GM23248 (cell line): ENCODE results near the gene USP12. TPM values are rescaled to one million over a fixed set of nuclear protein-coding genes. Genes with fewer than 3 reads are reported as not detected.
"Not testable (repeated sequence)": the region's sequence is repeated elsewhere in the genome, so short reads cannot be mapped to it uniquely, and the experiment has no call there.

Experiments used
- DNase-seq: peaks from one replicate; pipeline ENCODE4 v3.0.0-alpha.2; 2015
- H2AFZ ChIP-seq: fragments of 200-600 bp; sonication (generic); 2 replicates; pipeline ENCODE4 v1.6.1; 2016; ENCODE audit warnings: antibody characterized with exemption
- H3F3A ChIP-seq: fragments of 200-600 bp; sonication (generic); 2 replicates; pipeline ENCODE4 v1.6.1; 2016; ENCODE audit warnings: mild to moderate bottlenecking, antibody characterized with exemption, mixed run types; ENCODE audit not compliant: insufficient read depth
- H3K27ac ChIP-seq: fragments of 200-600 bp; sonication (generic); 2 replicates; pipeline ENCODE4 v1.5.1; 2016; ENCODE audit warnings: mild to moderate bottlenecking
- H3K27me3 ChIP-seq: fragments of 200-600 bp; sonication (generic); replicated peaks from 2 replicates; pipeline ENCODE4 v1.6.1; 2016; ENCODE audit warnings: mild to moderate bottlenecking; ENCODE audit not compliant: insufficient read depth
- H3K36me3 ChIP-seq: fragments of 200-600 bp; sonication (generic); 2 replicates; pipeline ENCODE4 v1.6.1; 2016; ENCODE audit warnings: low read depth, mild to moderate bottlenecking
- H3K4me1 ChIP-seq: fragments of 200-600 bp; sonication (generic); 2 replicates; pipeline ENCODE4 v1.6.1; 2016; ENCODE audit warnings: mild to moderate bottlenecking; ENCODE audit not compliant: insufficient read depth
- H3K4me2 ChIP-seq: fragments of 200-600 bp; sonication (generic); one replicate; pipeline ENCODE4 v1.6.1; 2016; ENCODE audit warnings: mild to moderate bottlenecking; ENCODE audit not compliant: unreplicated experiment
- H3K4me3 ChIP-seq: fragments of 200-600 bp; sonication (generic); 2 replicates; pipeline ENCODE4 v1.5.1; 2016; ENCODE audit warnings: mild to moderate bottlenecking
- H3K79me2 ChIP-seq: fragments of 200-600 bp; sonication (generic); 2 replicates; pipeline ENCODE4 v1.6.1; 2016; ENCODE audit warnings: mild to moderate bottlenecking; ENCODE audit not compliant: insufficient read depth
- H3K9ac ChIP-seq: fragments of 200-600 bp; sonication (generic); 2 replicates; pipeline ENCODE4 v1.6.1; 2016; ENCODE audit warnings: mild to moderate bottlenecking
- H3K9me2 ChIP-seq: fragments of 200-600 bp; sonication (generic); 2 replicates; pipeline ENCODE4 v1.6.1; 2016; ENCODE audit warnings: mixed run types, mild to moderate bottlenecking, moderate library complexity; ENCODE audit not compliant: insufficient read depth
- H3K9me3 ChIP-seq: fragments of 200-600 bp; sonication (generic); one replicate; pipeline ENCODE4 v1.6.1; 2017; ENCODE audit warnings: low read depth
- H4K20me1 ChIP-seq: fragments of 200-600 bp; sonication (generic); 2 replicates; pipeline ENCODE4 v1.6.0; 2016; ENCODE audit not compliant: insufficient read depth
- EZH2 ChIP-seq: fragments of 200-600 bp; sonication (generic); IDR thresholded peaks from 2 replicates; pipeline ENCODE4 v1.6.1; 2018; ENCODE audit warnings: antibody characterized with exemption, mild to moderate bottlenecking; ENCODE audit not compliant: insufficient read depth, poor library complexity, severe bottlenecking
- EZH2phosphoT487 ChIP-seq: fragments of 200-600 bp; sonication (generic); IDR thresholded peaks from 2 replicates; pipeline ENCODE4 v1.6.1; 2018; ENCODE audit warnings: antibody characterized with exemption, moderate library complexity, mild to moderate bottlenecking, low read depth; ENCODE audit not compliant: insufficient read depth
- WGBS, 2 experiments: methylation state at CpG; one replicate each; pipeline ENCODE4 v1.1.6; 2015 to 2017; ENCODE audit warnings: low lambda C conversion rate in 2 of 2, low coverage in 1 of 2; ENCODE audit errors: missing lambda C conversion rate in 2 of 2; 5-methylcytosine and 5-hydroxymethylcytosine counted together
- in situ Hi-C: fragments of 300-500 bp; cut with MboI; formaldehyde crosslinking; loops from 2 replicates; pipeline ENCODE4 v1.15.0; 2020
- polyA plus RNA-seq: library from polyadenylated mRNA; unstranded; fragments of >200 nt; fragmentation: Nextera tagmentation; extraction: Ambion mirVana; gene quantifications from 2 replicates; pipeline ENCODE4 v1.2.1, GENCODE V29; 2016
- total RNA-seq: library from RNA; depleted of rRNA; stranded (reverse); fragments of >200 nt; shearing (Covaris generic); gene quantifications from 2 replicates; pipeline ENCODE4 v1.2.3, GENCODE V29; 2014

USP12 gene
- total and polyA plus RNA-seq, 2 experiments from 2014 or later, result 16.0 to 18.9 TPM

DNA sequence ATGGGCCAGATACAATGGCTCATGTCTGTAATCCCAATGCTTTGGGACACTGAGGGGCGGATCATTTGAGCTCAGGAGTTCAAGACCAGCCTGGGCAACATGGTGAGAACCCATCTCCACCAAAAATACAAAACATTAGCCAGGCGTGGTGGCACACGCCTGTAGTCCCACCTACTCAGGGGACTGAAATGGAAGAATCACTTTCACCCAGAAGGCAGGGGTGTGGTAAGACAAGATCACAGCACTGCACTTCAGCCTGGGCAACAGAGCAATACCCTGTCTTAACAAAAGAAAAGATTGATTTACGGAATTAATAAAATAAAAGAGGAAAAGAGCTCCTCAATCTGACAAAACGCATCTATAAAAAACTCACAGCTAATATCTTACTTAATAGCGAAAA lies 22.7 kb downstream of the USP12 start:
- no peak overlapping the region for H3K4me3 ChIP-seq
- H3K27me3 ChIP-seq, result no peaks in the 10 kb centered on the region
- no peak overlapping the region for H3K4me2 ChIP-seq
- H3F3A ChIP-seq, result 0 out of 2 replicates have a peak, but pooled peaks cover 8% of the 10 kb centered on the region
- no peaks in the 10 kb centered on the region for H3K9me3 ChIP-seq
- H2AFZ ChIP-seq, result no peak overlapping the region
- no peaks in the 10 kb centered on the region for H3K36me3 ChIP-seq
- peaks cover 99% of the 10 kb centered on the region for H3K79me2 ChIP-seq
- H3K27ac ChIP-seq, result no peak overlapping the region
- H3K9ac ChIP-seq, result no peak overlapping the region
- in situ Hi-C loops, result no loop called here
- no peak for DNase-seq
- peaks cover 30% of the 10 kb centered on the region; the same call in 1 of the 2 replicates for H4K20me1 ChIP-seq
- H3K9me2 ChIP-seq, result no peaks in the 10 kb centered on the region
- TF ChIP-seq EZH2phosphoT487, result no peak
- no peak for TF ChIP-seq EZH2
- WGBS, 2 experiments, result 96 to 98% methylated on average over 6 of the region's 6 CpGs
- H3K4me1 ChIP-seq, result no peaks in the 10 kb centered on the region

DNA sequence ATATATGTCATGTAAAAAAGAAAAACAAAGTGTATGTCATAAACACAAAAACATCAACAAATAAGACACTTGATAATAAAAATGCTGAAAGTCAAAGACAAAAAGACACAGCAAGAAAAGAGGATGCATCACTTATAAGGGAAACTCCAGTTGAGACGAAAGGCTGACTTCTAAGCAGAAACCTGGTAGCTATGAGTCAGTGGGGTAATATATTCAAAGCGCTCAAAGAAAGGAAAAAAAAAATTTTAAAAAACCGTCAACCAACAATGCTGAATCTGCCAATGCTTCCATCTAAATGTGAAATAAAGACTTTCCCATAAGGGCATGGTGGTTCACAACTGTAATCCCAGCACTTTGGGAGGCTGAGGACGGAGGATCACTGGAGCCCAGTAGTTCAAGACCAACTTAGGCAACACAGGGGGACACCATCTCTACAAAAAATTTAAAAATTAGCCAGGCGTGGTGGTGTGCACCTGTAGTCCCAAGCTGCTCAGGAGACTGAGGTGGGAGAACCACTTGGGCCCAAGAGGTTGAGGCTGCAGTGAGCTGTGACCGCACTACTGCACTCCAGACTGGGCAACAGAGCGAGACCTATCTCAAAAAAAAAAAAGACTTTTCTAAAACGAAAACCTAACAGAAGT lies 24.0 kb downstream of the USP12 start:
- no peaks in the 10 kb centered on the region for H3K36me3 ChIP-seq
- 0 out of 2 replicates have a peak, but pooled peaks cover 8% of the 10 kb centered on the region for H3F3A ChIP-seq
- no peaks in the 10 kb centered on the region for H3K27me3 ChIP-seq
- no peak overlapping the region for H2AFZ ChIP-seq
- no peak overlapping the region for H3K27ac ChIP-seq
- H4K20me1 ChIP-seq, result peaks cover 30% of the 10 kb centered on the region; the same call in 1 of the 2 replicates
- no peaks in the 10 kb centered on the region for H3K9me3 ChIP-seq
- no peaks in the 10 kb centered on the region for H3K9me2 ChIP-seq
- no peak overlapping the region for H3K9ac ChIP-seq
- in situ Hi-C loops, result no loop called here
- no peak for DNase-seq
- TF ChIP-seq EZH2phosphoT487 (no peak), EZH2 (no peak)
- no peak overlapping the region for H3K4me3 ChIP-seq
- no peaks in the 10 kb centered on the region for H3K4me1 ChIP-seq
- H3K4me2 ChIP-seq, result no peak overlapping the region
- H3K79me2 ChIP-seq, result peaks cover 99% of the 10 kb centered on the region
- 93 to 94% methylated on average over 8 of the region's 8 CpGs for WGBS, 2 experiments

DNA sequence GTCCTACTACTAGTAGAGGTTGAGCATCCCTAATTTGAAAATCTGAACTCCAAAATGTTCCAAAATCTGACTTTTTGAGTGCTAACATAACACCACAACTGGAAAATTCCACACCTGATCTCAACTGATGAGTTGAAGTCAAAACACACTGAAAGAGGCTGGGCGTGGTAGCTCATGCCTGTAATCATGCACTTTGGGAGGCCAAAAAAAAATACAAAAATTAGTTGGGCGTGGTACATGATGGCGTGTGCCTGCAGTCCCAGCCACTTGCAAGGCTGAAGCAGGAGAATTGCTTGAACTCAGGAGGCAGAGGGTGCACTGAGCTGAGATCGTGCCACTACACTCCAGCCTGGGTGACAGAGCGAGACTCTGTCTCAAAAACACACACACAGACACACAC lies 29.9 kb downstream of the USP12 start:
- Histone ChIP-seq H3K79me2 (peaks cover 100% of the 10 kb centered on the region), H3K9me2 (no peaks in the 10 kb centered on the region), H3K9ac (no peak overlapping the region), H3K4me3 (no peak overlapping the region), H3F3A (no peaks in the 10 kb centered on the region), H3K4me2 (no peak overlapping the region), H4K20me1 (peaks cover 14% of the 10 kb centered on the region; the same call in 1 of the 2 replicates), H3K27ac (no peak overlapping the region), H3K9me3 (no peaks in the 10 kb centered on the region), H3K36me3 (no peaks in the 10 kb centered on the region), H3K4me1 (no peaks in the 10 kb centered on the region), H3K27me3 (no peaks in the 10 kb centered on the region), H2AFZ (no peak overlapping the region)
- no peak for TF ChIP-seq EZH2phosphoT487
- no peak for TF ChIP-seq EZH2
- in situ Hi-C loops, result no loop called here
- no peak for DNase-seq
- WGBS, 2 experiments, result 95 to 96% methylated on average over 5 of the region's 5 CpGs

DNA sequence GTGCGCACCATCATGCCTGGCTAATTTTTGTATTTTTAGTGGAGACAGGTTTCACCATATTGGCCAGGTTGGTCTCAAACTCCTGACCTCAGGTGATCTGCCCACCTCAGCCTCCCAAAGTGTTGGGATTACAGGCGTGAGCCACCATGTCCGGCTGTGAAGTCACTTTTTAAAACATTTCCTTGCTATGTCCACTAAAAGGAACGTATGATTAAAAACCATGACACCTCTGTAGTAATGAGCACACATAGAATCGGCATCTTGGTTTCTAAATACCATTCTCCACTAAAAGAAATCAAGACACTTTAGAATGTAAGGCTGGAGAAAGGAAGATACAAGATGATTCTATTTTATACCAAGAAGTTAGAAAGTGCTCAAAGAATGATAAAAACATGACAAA lies 30.5 kb downstream of the USP12 start:
- WGBS, 2 experiments, result 98% methylated on average over 5 of the region's 5 CpGs
- H3K4me3 ChIP-seq, H3K4me2 ChIP-seq, DNase-seq, H3K9me3 ChIP-seq, H3K27ac ChIP-seq, H3K9me2 ChIP-seq, in situ Hi-C loops, H3K36me3 ChIP-seq, H3K27me3 ChIP-seq, H3K9ac ChIP-seq, H2AFZ ChIP-seq, H3F3A ChIP-seq, H3K4me1 ChIP-seq: not testable (repeated sequence)
- Histone ChIP-seq H3K79me2 (peaks cover 100% of the 10 kb centered on the region), H4K20me1 (peaks cover 17% of the 10 kb centered on the region; the same call in 1 of the 2 replicates)

DNA sequence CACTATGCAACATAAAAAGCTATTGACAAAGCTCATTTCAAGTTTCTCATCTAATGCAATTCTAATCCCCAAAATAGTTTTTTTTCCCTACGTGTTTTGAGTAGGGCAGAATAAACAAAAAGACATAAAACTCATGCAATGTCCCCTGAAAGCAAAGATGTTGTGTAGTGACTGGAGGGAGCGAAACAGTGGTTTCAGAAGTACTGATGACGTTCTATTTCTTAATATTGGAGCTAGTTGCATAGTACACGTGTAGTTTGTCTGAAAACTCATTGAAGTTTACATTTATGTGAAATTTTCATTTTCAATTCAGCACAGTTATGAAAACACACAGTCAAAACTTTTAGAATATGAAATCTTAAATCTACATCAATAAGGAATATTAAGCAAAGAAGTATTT lies 31.6 kb downstream of the USP12 start:
- in situ Hi-C loops, result no loop called here
- no peak for DNase-seq
- WGBS, 2 experiments, result 97 to 99% methylated on average over 4 of the region's 4 CpGs
- Histone ChIP-seq H3K4me3 (no peak overlapping the region), H3K4me1 (no peaks in the 10 kb centered on the region), H3K9ac (no peak overlapping the region), H3K9me3 (no peaks in the 10 kb centered on the region), H2AFZ (no peak overlapping the region), H3K36me3 (no peaks in the 10 kb centered on the region), H3K4me2 (no peak overlapping the region), H3K79me2 (peaks cover 100% of the 10 kb centered on the region), H3K9me2 (no peaks in the 10 kb centered on the region), H3F3A (no peaks in the 10 kb centered on the region), H4K20me1 (peaks cover 19% of the 10 kb centered on the region; the same call in 1 of the 2 replicates), H3K27me3 (no peaks in the 10 kb centered on the region), H3K27ac (no peak overlapping the region)
- no peak for TF ChIP-seq EZH2phosphoT487
- TF ChIP-seq EZH2, result no peak
